B cell (primary cell): ENCODE measurements around the gene SHPK.

Experiments
- EZH2 ChIP-seq: IDR thresholded peaks from 2 replicates; pipeline ENCODE4 v1.6.1; 2012; ENCODE audit warnings: borderline replicate concordance, low read depth, mild to moderate bottlenecking, moderate library complexity, low read length; ENCODE audit not compliant: insufficient read depth, poor library complexity, severe bottlenecking
- TF ChIP-seq, protein P1 (sequence below): fragments of 200-600 bp; IDR thresholded peaks from one replicate; pipeline ENCODE4 v1.8.0; 2022; ENCODE audit warnings: antibody characterized with exemption, mild to moderate bottlenecking

GRCh38 chr17:3668279-3669084 lies 32.4 kb upstream of the SHPK start, which contains the start of the genes EMC6 and TAX1BP3:
- TF ChIP-seq, protein P1, sequence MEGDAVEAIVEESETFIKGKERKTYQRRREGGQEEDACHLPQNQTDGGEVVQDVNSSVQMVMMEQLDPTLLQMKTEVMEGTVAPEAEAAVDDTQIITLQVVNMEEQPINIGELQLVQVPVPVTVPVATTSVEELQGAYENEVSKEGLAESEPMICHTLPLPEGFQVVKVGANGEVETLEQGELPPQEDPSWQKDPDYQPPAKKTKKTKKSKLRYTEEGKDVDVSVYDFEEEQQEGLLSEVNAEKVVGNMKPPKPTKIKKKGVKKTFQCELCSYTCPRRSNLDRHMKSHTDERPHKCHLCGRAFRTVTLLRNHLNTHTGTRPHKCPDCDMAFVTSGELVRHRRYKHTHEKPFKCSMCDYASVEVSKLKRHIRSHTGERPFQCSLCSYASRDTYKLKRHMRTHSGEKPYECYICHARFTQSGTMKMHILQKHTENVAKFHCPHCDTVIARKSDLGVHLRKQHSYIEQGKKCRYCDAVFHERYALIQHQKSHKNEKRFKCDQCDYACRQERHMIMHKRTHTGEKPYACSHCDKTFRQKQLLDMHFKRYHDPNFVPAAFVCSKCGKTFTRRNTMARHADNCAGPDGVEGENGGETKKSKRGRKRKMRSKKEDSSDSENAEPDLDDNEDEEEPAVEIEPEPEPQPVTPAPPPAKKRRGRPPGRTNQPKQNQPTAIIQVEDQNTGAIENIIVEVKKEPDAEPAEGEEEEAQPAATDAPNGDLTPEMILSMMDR: no peak
- no peak for TF ChIP-seq EZH2
